Liver (tissue), 9 donors: Measurements from ENCODE around the gene DDR1. TPM values are rescaled to one million over a fixed set of nuclear protein-coding genes. Genes with fewer than 3 reads are reported as not detected.

Source experiments
- DNase-seq: peaks from one replicate; pipeline ENCODE4 v3.0.0-alpha.2; 2017; ENCODE audit warnings: low spot score
- H3K27ac ChIP-seq, 2 donors: one replicate each; pipeline ENCODE4 v1.7.0; 2013; ENCODE audit warnings: inconsistent platforms in 2 of 2, low read length in 2 of 2, control low read depth in 1 of 2, low read depth in 1 of 2, mild to moderate bottlenecking in 1 of 2
- H3K27me3 ChIP-seq, 4 donors: one replicate each; pipeline versions ENCODE4 v1.6.1 to v1.7.0; 2013; ENCODE audit warnings: low read length in 3 of 4, inconsistent platforms in 1 of 4, mild to moderate bottlenecking in 1 of 4, moderate library complexity in 1 of 4; ENCODE audit not compliant: control insufficient read depth in 4 of 4, insufficient read depth in 4 of 4
- H3K36me3 ChIP-seq, 4 donors: one replicate each; pipeline versions ENCODE4 v1.6.1 to v1.7.0; 2013; ENCODE audit warnings: low read length in 3 of 4, mild to moderate bottlenecking in 3 of 4, low read depth in 1 of 4, moderate library complexity in 1 of 4; ENCODE audit not compliant: control insufficient read depth in 4 of 4, insufficient read depth in 3 of 4
- H3K4me1 ChIP-seq, 4 donors: one replicate each; pipeline versions ENCODE4 v1.6.1 to v1.7.0; 2013; ENCODE audit warnings: low read length in 3 of 4, mild to moderate bottlenecking in 3 of 4, moderate library complexity in 1 of 4; ENCODE audit not compliant: control insufficient read depth in 4 of 4, insufficient read depth in 4 of 4
- H3K4me3 ChIP-seq, 3 donors: one replicate each; pipeline versions ENCODE4 v1.6.1 to v1.7.0; 2013; ENCODE audit warnings: low read length in 3 of 3, control low read depth in 1 of 3, low read depth in 1 of 3, mild to moderate bottlenecking in 1 of 3
- H3K9ac ChIP-seq, 2 donors: one replicate each; pipeline ENCODE4 v1.7.0; 2013; ENCODE audit warnings: low read length in 2 of 2, mild to moderate bottlenecking in 2 of 2, moderate library complexity in 2 of 2, control low read depth in 1 of 2, low read depth in 1 of 2
- H3K9me3 ChIP-seq, 4 donors: one replicate each; pipeline versions ENCODE4 v1.6.1 to v1.7.0; 2013; ENCODE audit warnings: low read length in 3 of 4; ENCODE audit not compliant: control insufficient read depth in 4 of 4
- ATF3 ChIP-seq: IDR thresholded peaks from 2 replicates; pipeline ENCODE4 v1.6.1; 2016; ENCODE audit warnings: antibody characterized with exemption
- CTCF ChIP-seq: fragments of 150-350 bp; IDR thresholded peaks from 2 replicates; pipeline ENCODE4 v1.5.1; 2017; ENCODE audit warnings: improper control_type of control experiment, low read depth, low read length; ENCODE audit not compliant: missing input control
- EGR1 ChIP-seq, 2 donors: IDR thresholded peaks; 2 replicates each; pipeline ENCODE4 v1.6.1; 2016 to 2018; ENCODE audit warnings: antibody characterized with exemption in 2 of 2, low read depth in 2 of 2
- FOXA1 ChIP-seq: IDR thresholded peaks from 2 replicates; pipeline ENCODE4 v1.6.1; 2016; ENCODE audit warnings: antibody characterized with exemption
- FOXA2 ChIP-seq: IDR thresholded peaks from 2 replicates; pipeline ENCODE4 v1.6.1; 2016; ENCODE audit warnings: antibody characterized with exemption
- GABPA ChIP-seq, 2 donors: IDR thresholded peaks in 1 of 2; conservative IDR thresholded peaks in 1 of 2; 2 replicates each; pipeline ENCODE4 v1.6.1; 2016; ENCODE audit warnings: antibody characterized with exemption in 2 of 2, mild to moderate bottlenecking in 1 of 2, moderate library complexity in 1 of 2
- HNF4A ChIP-seq, 2 donors: conservative IDR thresholded peaks; 2 replicates each; pipeline ENCODE4 v1.6.1; 2016; ENCODE audit warnings: antibody characterized with exemption in 2 of 2, mild to moderate bottlenecking in 2 of 2
- HNF4G ChIP-seq: IDR thresholded peaks from 2 replicates; pipeline ENCODE4 v1.6.1; 2016; ENCODE audit warnings: antibody characterized with exemption
- MAX ChIP-seq: IDR thresholded peaks from 2 replicates; pipeline ENCODE4 v1.6.1; 2016; ENCODE audit warnings: antibody characterized with exemption
- RAD21 ChIP-seq, 2 donors: IDR thresholded peaks; 2 replicates each; pipeline ENCODE4 v1.6.1; 2016; ENCODE audit warnings: antibody characterized with exemption in 2 of 2, mild to moderate bottlenecking in 2 of 2
- REST ChIP-seq: IDR thresholded peaks from 2 replicates; pipeline ENCODE4 v1.6.1; 2016; ENCODE audit warnings: antibody characterized with exemption, mild to moderate bottlenecking
- RXRA ChIP-seq, 2 donors: IDR thresholded peaks; 2 replicates each; pipeline ENCODE4 v1.6.1; 2017 to 2018; ENCODE audit warnings: antibody characterized with exemption in 2 of 2, mild to moderate bottlenecking in 1 of 2
- SP1 ChIP-seq: IDR thresholded peaks from 2 replicates; pipeline ENCODE4 v1.6.1; 2018; ENCODE audit warnings: antibody characterized with exemption, mild to moderate bottlenecking
- TAF1 ChIP-seq: conservative IDR thresholded peaks from 2 replicates; pipeline ENCODE4 v1.6.1; 2016; ENCODE audit warnings: antibody characterized with exemption, mild to moderate bottlenecking
- YY1 ChIP-seq: IDR thresholded peaks from 2 replicates; pipeline ENCODE4 v1.6.1; 2016; ENCODE audit warnings: antibody characterized with exemption, mild to moderate bottlenecking
- ZBTB33 ChIP-seq: IDR thresholded peaks from 2 replicates; pipeline ENCODE4 v1.6.1; 2016; ENCODE audit warnings: antibody characterized with exemption
- WGBS: extraction: QIAGEN DNeasy Blood & Tissue Kit; methylation state at CpG from one replicate; pipeline ENCODE4 v1.1.7; 2013; 5-methylcytosine and 5-hydroxymethylcytosine counted together
- polyA plus RNA-seq, 2 donors: library from polyadenylated mRNA; stranded (reverse) in 1 of 2; unstranded in 1 of 2; fragments of 200-250 nt in 1 of 2; fragments of >200 nt in 1 of 2; fragmentation: Nextera tagmentation in 1 of 2; extraction: Ambion mirVana in 1 of 2; gene quantifications; one replicate each; pipeline versions ENCODE4 v1.2.1 to v1.2.3, GENCODE V29; 2013 to 2015
- total RNA-seq, 2 donors: library from RNA; depleted of rRNA; stranded (reverse); fragments of >200 nt; gene quantifications; one replicate each; pipeline ENCODE4 v1.2.3, GENCODE V29; 2014
- donor health status: healthy.
- donor health status: healthy.
- donor health status: healthy.
- donor health status: healthy.
- donor health status: healthy.

The DDR1 gene
- total and polyA plus RNA-seq, 4 donors, result 1.2 to 5.3 (median 4.4) TPM

GRCh38 chr6:30939473-30939872, 55.2 kb downstream of the DDR1 start:
- Histone ChIP-seq H3K36me3 (no peaks in the 10 kb centered on the region), H3K27ac (no peak overlapping the region), H3K27me3 (peaks cover 0 to 5% (median 2%) of the 10 kb centered on the region in 4 donors), H3K9ac (no peak overlapping the region), H3K9me3 (no peaks in the 10 kb centered on the region), H3K4me3 (no peak overlapping the region), H3K4me1 (no peaks in the 10 kb centered on the region)
- no peak for DNase-seq
- TF ChIP-seq GABPA (IDR thresholded peaks at IDR 0.05 in 1 of 2, conservative IDR thresholded peaks at IDR 0.05 in 1 of 2) (no peak), SP1 (no peak), EGR1 (IDR thresholded peaks at IDR 0.05; ENCODE audit: low read depth in 2 of 2) (no peak), RXRA (IDR thresholded peaks at IDR 0.05) (no peak), YY1 (no peak), HNF4G (no peak), CTCF (no peak), TAF1 (no peak), RAD21 (IDR thresholded peaks at IDR 0.05) (no peak), FOXA1 (no peak), ATF3 (no peak), MAX (no peak), FOXA2 (no peak), HNF4A (conservative IDR thresholded peaks at IDR 0.05) (no peak)
- 70% methylated on average over 3 of the region's 3 CpGs for WGBS

- 44% methylated on average over 16 of the region's 16 CpGs for WGBS
Observed at GRCh38 chr6:30940361-30940986, 56.2 kb downstream of the DDR1 start, which contains the start of gene MUCL3. Gene MUCL3 (plus strand): TSS chr6:30940973. CDS start chr6:30941000, 27 bp downstream.

GRCh38 chr6:30942338-30943060, 58.2 kb downstream of the DDR1 start:
- no peak for DNase-seq
- Histone ChIP-seq H3K9me3 (no peaks in the 10 kb centered on the region), H3K4me3 (no peak overlapping the region), H3K9ac (no peak overlapping the region), H3K27me3 (peaks cover 0 to 2% (median under 1%) of the 10 kb centered on the region in 4 donors), H3K36me3 (no peaks in the 10 kb centered on the region), H3K27ac (no peak overlapping the region), H3K4me1 (no peaks in the 10 kb centered on the region)
- no peak for TF ChIP-seq RXRA (IDR thresholded peaks at IDR 0.05)
- TF ChIP-seq REST, result no peak
- peak; percentile 29 for TF ChIP-seq CTCF
- peak; percentile 44 to 62 for TF ChIP-seq RAD21 (IDR thresholded peaks at IDR 0.05)
- no peak for TF ChIP-seq ZBTB33
- 19% methylated on average over 15 of the region's 15 CpGs for WGBS

More at GRCh38 chr6:30940361-30940986, 56.2 kb downstream of the DDR1 start, which contains the start of gene MUCL3:
- TF ChIP-seq RXRA (IDR thresholded peaks at IDR 0.05) (peak in 1 of 2 donors; percentile 27), HNF4G (no peak)
- Histone ChIP-seq H3K9ac (no peak within 1 kb of the TSS), H3K4me3 (no peak within 1 kb of the TSS), H3K36me3 (no peaks in the 10 kb centered on the region), H3K27me3 (peaks cover 0 to 5% (median 2%) of the 10 kb centered on the region in 4 donors), H3K4me1 (no peaks in the 10 kb centered on the region), H3K9me3 (no peaks in the 10 kb centered on the region), H3K27ac (no peak within 1 kb of the TSS)
- no peak for DNase-seq
